LNCAP (cell line): ENCODE results near the gene TFF2.

Source experiments
- TF ChIP-seq, protein P1 (sequence below): fragments of 450-650 bp; IDR thresholded peaks from 2 replicates; pipeline ENCODE4 v1.5.1; 2017; ENCODE audit warnings: mild to moderate bottlenecking

Gene TFF2

DNA sequence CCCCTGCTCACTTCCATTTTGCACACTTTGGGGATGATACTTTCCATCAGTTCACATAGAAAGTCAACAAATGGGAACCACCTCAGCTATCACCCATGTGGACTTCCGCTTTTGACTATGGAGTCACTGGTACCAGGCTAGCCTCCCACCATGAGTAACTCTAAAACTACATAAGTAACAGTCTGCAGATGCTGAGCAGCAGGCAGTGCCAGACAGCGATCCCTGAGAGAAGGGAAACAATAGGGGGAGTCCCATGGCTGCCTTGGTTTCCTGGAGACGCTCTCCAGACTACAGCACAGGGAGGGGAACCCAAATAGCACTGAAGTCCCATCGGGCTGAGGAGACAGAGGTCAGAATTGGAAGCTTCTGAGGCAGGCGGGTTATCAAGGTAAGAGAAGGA, 2.8 kb upstream of the TFF2 start:
- TF ChIP-seq, protein P1, sequence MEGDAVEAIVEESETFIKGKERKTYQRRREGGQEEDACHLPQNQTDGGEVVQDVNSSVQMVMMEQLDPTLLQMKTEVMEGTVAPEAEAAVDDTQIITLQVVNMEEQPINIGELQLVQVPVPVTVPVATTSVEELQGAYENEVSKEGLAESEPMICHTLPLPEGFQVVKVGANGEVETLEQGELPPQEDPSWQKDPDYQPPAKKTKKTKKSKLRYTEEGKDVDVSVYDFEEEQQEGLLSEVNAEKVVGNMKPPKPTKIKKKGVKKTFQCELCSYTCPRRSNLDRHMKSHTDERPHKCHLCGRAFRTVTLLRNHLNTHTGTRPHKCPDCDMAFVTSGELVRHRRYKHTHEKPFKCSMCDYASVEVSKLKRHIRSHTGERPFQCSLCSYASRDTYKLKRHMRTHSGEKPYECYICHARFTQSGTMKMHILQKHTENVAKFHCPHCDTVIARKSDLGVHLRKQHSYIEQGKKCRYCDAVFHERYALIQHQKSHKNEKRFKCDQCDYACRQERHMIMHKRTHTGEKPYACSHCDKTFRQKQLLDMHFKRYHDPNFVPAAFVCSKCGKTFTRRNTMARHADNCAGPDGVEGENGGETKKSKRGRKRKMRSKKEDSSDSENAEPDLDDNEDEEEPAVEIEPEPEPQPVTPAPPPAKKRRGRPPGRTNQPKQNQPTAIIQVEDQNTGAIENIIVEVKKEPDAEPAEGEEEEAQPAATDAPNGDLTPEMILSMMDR, result no peak

DNA sequence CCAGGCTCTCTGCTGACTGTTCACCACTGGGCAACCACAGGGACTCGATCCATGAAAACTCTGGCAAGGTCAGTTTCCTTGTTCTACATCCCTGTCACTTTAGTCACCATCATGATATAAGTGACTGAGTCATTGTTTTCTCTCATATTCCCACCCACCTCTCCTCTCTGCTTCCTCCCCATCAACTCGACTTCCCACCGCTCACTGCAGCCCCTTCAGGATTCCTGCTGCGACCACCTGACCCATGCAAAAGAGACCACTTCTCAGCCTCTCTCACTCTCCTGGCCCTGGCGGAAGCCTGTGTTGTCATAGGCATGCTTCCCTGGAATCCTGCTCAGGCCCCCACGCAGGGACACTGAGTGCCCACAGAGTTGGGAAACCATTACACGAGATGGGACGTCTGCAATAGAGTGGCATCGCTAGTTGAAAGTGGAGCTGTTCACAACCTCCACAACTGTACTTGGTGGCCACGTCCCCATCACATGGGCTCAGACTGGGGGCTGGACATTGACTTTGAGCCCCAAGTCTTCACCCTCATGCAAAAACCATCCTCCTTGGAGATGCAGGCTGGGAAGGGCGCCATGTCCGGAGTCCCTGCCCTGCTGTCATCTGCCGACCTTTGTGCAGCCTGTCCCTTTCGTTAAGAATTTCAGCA, 1.8 kb upstream of the TFF2 start:
- TF ChIP-seq, protein P1, result no peak

DNA sequence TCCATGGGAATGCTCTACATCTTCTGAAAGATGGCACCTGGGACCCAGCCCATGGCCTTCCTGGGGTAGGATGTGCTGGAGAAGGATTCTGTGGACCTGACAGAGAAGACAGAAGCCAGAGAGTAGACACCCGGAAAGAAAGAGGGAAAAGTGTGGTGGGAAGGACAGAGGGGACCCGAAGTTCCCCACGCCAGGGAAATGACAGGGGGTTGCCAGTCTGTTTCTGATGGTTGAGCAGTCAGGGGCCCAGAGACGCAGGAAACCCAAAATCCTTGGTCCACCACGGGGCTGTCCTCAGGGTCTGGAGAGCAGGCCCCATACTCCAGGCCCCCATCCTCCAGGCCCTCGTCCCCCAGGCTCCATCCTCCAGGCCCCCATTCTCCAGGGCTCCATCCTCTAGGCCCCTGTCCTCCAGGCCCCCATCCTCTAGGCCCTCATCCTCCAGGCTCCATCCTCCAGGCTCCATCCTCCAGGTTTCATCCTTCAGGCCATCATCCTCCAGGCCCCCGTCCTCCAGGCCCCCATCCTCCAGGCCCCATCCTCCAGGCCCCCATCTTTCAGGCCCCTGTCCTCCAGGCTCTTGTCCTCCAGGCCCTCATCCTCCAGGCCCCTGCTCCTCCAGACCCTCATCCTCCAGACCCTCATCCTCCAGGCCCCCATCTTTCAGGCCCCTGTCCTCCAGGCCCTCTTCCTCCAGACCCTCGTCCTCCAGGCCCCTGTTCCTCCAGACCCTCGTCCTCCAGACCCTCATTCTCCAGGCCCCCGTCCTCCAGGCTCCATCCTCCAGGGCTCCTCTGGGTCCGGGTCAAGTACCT, 1.0 kb upstream of the TFF2 start:
- TF ChIP-seq, protein P1, result no peak

DNA sequence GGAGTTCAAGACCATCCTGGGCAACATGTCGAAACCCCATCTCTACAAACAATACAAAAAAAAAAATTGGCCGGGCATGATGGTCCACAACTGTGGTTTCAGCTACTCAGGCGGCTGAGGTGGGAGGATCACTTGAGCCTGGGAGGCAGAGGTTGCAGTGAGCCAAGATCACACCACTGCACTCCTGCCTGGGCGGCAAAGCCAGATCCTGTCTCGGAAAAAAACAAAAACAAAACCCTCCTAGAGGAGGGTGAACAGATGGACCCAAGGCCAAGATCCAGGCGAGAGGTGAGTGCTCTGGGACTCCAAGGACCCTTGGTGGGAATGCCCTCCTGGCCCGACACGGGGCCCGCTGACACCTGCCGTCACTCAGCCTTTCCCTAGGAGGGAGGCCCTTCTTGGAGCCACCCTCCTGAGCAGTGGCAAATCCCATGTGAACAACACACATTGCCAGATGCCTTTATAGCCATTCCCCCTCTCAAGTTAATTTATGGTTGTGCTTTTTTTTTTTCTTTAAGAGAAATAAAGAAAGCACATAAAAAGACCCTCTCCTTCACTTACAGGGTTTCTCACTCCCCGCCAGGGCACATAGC, 380 bp downstream of the TFF2 start:
- TF ChIP-seq, protein P1, result no peak

DNA sequence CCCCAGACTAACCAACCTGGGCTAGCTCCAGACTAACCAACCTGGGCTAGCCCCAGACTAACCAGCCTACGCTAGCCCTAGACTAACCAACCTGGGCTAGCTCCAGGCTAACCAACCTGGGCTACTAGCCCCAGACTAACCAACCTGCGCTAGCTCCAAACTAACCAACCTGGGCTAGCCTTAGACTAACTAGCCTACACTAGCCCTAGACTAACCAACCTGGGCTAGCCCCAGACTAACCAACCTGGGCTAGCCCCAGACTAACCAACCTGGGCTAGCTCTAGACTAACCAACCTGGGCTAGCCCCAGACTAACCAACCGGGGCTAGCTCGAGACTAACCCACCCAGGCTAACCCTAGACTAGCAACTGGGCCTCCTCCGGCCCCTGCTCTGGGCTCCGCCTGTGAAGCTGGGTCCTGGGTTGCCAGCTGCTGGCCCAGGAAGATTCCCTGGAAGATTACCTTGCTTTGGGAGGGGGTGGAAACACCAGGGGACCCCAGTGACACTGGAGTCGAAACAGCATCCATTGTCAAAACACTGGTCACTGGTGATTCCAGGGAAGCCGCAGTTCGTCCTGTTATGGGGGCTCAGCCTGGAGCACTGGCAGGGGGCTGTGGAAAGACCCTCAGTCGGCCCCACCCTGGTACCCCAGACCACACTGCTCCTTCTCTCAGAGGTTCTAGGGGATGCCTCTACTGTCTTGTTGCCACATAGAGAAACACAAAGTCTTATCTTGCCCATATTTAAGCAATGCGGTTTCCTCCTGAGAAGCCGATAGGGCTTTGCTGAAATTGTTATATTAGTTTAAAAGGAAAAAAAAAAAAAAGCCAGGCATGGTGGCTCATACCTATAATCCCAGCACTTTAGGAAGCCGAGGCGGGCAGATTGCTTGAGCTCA, 1.1 kb downstream of the TFF2 start:
- TF ChIP-seq, protein P1, result no peak

DNA sequence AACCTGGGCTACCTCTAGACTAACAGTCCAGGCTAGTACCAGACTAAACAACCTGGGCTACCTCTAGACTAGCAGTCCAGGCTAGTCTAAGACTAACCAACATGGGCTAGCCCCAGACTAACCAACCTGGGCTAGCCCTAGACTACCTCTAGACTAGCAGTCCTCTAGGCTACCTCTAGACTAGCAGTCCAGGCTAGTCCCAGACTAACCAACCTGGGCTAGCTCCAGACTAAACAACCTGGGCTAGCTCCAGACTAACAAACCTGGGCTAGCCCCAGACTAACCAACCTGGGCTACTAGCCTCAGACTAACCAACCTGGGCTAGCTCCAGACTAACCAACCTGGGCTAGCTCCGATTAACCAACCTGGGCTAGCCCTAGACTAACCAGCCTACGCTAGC, 2.0 kb downstream of the TFF2 start:
- TF ChIP-seq, protein P1, result no peak

DNA sequence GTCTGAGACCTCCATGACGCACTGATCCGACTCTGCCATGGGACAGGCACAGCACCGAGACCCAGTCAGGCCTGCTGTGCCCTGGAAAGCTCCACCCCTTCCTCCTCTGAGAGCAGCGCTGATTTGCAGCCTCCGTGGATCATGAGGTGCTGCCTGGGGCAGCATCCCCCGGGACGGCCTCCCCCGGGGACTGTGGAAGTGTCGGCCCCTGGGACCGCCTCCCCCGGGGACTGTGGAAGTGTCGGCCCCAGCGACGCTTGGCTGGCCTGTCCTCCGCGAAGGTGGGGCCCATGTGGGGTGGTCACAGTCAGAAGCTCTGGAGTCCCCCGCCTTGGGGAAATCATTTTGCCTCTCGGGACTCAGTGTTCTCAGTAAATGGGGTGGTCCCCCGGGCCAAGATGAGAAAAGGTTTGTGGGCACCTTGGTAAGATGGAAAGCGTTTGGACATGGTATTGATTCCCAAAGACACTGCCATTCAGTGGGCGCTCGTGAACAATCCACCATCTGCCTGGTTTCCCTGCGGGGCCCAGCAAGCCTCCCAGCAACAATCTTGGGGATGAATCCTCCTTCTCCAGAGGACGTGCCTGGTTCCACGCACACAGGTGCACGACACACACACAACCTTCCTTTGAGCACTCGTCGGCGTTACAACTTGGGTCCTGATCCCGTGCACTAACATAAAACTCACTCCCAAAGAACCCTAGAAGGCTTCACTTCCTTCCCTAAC, 3.0 kb downstream of the TFF2 start:
- TF ChIP-seq, protein P1, result no peak
